SK-N-SH treated with all-trans-retinoic acid at 6 μM for 48 hours (cell line): Measurements from ENCODE around the gene MAMSTR.

Experiments used
- ATAC-seq: fragments of 200-7000 bp; cut with Tn5 transposase; 3 replicates; pipeline ENCODE4 v1.9.1; 2020; ENCODE audit warnings: mild to moderate bottlenecking, moderate library complexity
- ARNTL ChIP-seq: fragments of 450-650 bp; formaldehyde crosslinking; IDR thresholded peaks from 2 replicates; pipeline ENCODE4 v1.5.0; 2020; ENCODE audit warnings: low read depth, mild to moderate bottlenecking, moderate library complexity, borderline replicate concordance
- CREB5 ChIP-seq: fragments of 250-450 bp; sonication (Bioruptor Pico); IDR thresholded peaks from 2 replicates; pipeline ENCODE4 v1.5.1; 2020; ENCODE audit warnings: low read depth, mild to moderate bottlenecking, moderate library complexity
- CSRNP3 ChIP-seq: fragments of 250-450 bp; sonication (Bioruptor Pico); IDR thresholded peaks from 2 replicates; pipeline ENCODE4 v1.5.1; 2021; ENCODE audit warnings: mild to moderate bottlenecking, moderate library complexity
- ESRRG ChIP-seq: fragments of 250-450 bp; sonication (Bioruptor Pico); IDR thresholded peaks from 2 replicates; pipeline ENCODE4 v1.6.1; 2021; ENCODE audit warnings: mild to moderate bottlenecking
- GLIS3 ChIP-seq: fragments of 250-450 bp; sonication (Bioruptor Pico); IDR thresholded peaks from 2 replicates; pipeline ENCODE4 v1.5.0; 2020; ENCODE audit warnings: mild to moderate bottlenecking, moderate library complexity
- ISL1 ChIP-seq: fragments of 250-450 bp; sonication (Bioruptor Pico); IDR thresholded peaks from 2 replicates; pipeline ENCODE4 v2.1.2; 2022; ENCODE audit warnings: mild to moderate bottlenecking, moderate library complexity
- OSR1 ChIP-seq: fragments of 250-450 bp; sonication (Bioruptor Pico); IDR thresholded peaks from 2 replicates; pipeline ENCODE4 v1.8.0; 2022; ENCODE audit warnings: moderate library complexity, mild to moderate bottlenecking, inconsistent platforms
- PATZ1 ChIP-seq: fragments of 250-450 bp; sonication (Bioruptor Pico); IDR thresholded peaks from 2 replicates; pipeline ENCODE4 v1.8.0; 2020; ENCODE audit warnings: mild to moderate bottlenecking, moderate library complexity, borderline replicate concordance
- POU6F1 ChIP-seq: fragments of 250-450 bp; sonication (Bioruptor Pico); IDR thresholded peaks from 2 replicates; pipeline ENCODE4 v1.8.0; 2021; ENCODE audit warnings: low read depth, mild to moderate bottlenecking, moderate library complexity, borderline replicate concordance
- PPARA ChIP-seq: fragments of 250-450 bp; sonication (Bioruptor Pico); IDR thresholded peaks from 2 replicates; pipeline ENCODE4 v1.5.0; 2020; ENCODE audit warnings: mild to moderate bottlenecking, borderline replicate concordance
- RARB ChIP-seq: fragments of 250-450 bp; sonication (Bioruptor Pico); IDR thresholded peaks from 2 replicates; pipeline ENCODE4 v1.8.0; 2021; ENCODE audit warnings: mild to moderate bottlenecking, moderate library complexity
- SNAI2 ChIP-seq: fragments of 250-450 bp; sonication (Bioruptor Pico); IDR thresholded peaks from 2 replicates; pipeline ENCODE4 v1.5.0; 2020; ENCODE audit warnings: mild to moderate bottlenecking, moderate library complexity
- TCF4 ChIP-seq: fragments of 250-450 bp; sonication (Bioruptor Pico); IDR thresholded peaks from 2 replicates; pipeline ENCODE4 v1.8.0; 2021; ENCODE audit warnings: mild to moderate bottlenecking, moderate library complexity, borderline replicate concordance
- TSHZ2 ChIP-seq: fragments of 250-450 bp; sonication (Bioruptor Pico); IDR thresholded peaks from 2 replicates; pipeline ENCODE4 v1.5.0; 2020; ENCODE audit warnings: mild to moderate bottlenecking, moderate library complexity
- ZC3H10 ChIP-seq: fragments of 250-450 bp; sonication (Bioruptor Pico); IDR thresholded peaks from 2 replicates; pipeline ENCODE4 v1.5.1; 2021; ENCODE audit warnings: mild to moderate bottlenecking, moderate library complexity
- ZFP30 ChIP-seq: fragments of 450-650 bp; formaldehyde crosslinking; IDR thresholded peaks from 2 replicates; pipeline ENCODE4 v1.5.0; 2022; ENCODE audit warnings: mild to moderate bottlenecking, moderate library complexity
- ZNF565 ChIP-seq: fragments of 450-650 bp; formaldehyde crosslinking; conservative IDR thresholded peaks from 2 replicates; pipeline ENCODE4 v1.5.0; 2020; ENCODE audit warnings: low read depth, mild to moderate bottlenecking, moderate library complexity
- ZNF70 ChIP-seq: fragments of 450-650 bp; formaldehyde crosslinking; IDR thresholded peaks from 2 replicates; pipeline ENCODE4 v1.5.0; 2020; ENCODE audit warnings: mild to moderate bottlenecking, moderate library complexity
- ZNF8 ChIP-seq: fragments of 450-650 bp; formaldehyde crosslinking; IDR thresholded peaks from 2 replicates; pipeline ENCODE4 v1.5.0; 2020; ENCODE audit warnings: mild to moderate bottlenecking, moderate library complexity

MAMSTR gene

GRCh38 chr19:48671446-48671995, 48.0 kb downstream of the MAMSTR start:
- TF ChIP-seq OSR1 (CRISPR knock-in tag) (no peak), ZNF70 (CRISPR knock-in tag) (no peak), RARB (CRISPR knock-in tag) (no peak), PPARA (CRISPR knock-in tag) (no peak), GLIS3 (CRISPR knock-in tag) (no peak), CSRNP3 (CRISPR knock-in tag) (no peak), CREB5 (no peak), ESRRG (CRISPR knock-in tag) (no peak), ZNF8 (no peak), TCF4 (CRISPR knock-in tag) (no peak), ZC3H10 (CRISPR knock-in tag) (no peak), ZFP30 (CRISPR knock-in tag) (no peak)

GRCh38 chr19:48670699-48671445, 48.7 kb downstream of the MAMSTR start:
- no peak for TF ChIP-seq POU6F1 (CRISPR knock-in tag)
- no peak for TF ChIP-seq ESRRG (CRISPR knock-in tag)
- TF ChIP-seq ZNF565 (CRISPR knock-in tag) = no peak
- TF ChIP-seq ZNF70 (CRISPR knock-in tag) = no peak
- no peak for TF ChIP-seq TCF4 (CRISPR knock-in tag)
- no peak for TF ChIP-seq OSR1 (CRISPR knock-in tag)
- no peak for TF ChIP-seq ISL1
- TF ChIP-seq ARNTL (CRISPR knock-in tag) = no peak
- no peak for TF ChIP-seq CSRNP3 (CRISPR knock-in tag)
- no peak for TF ChIP-seq SNAI2 (CRISPR knock-in tag)
- TF ChIP-seq GLIS3 (CRISPR knock-in tag) = no peak
- TF ChIP-seq PATZ1 (CRISPR knock-in tag) = no peak
- no peak for TF ChIP-seq ZNF8
- TF ChIP-seq CREB5 = no peak
- no peak for ATAC-seq

More at GRCh38 chr19:48671446-48671995, 48.0 kb downstream of the MAMSTR start:
- no peak for ATAC-seq

GRCh38 chr19:48669903-48670668, 49.4 kb downstream of the MAMSTR start:
- no peak for ATAC-seq
- TF ChIP-seq ZNF8 (no peak), TSHZ2 (CRISPR knock-in tag) (no peak)
